ENCODE results near the gene CERS6. TPM values are rescaled to one million over a fixed set of nuclear protein-coding genes. Genes with fewer than 3 reads are reported as not detected.

CERS6 gene
- total RNA-seq, 1 experiment from 2014 or later, result 17.3 TPM

DNA sequence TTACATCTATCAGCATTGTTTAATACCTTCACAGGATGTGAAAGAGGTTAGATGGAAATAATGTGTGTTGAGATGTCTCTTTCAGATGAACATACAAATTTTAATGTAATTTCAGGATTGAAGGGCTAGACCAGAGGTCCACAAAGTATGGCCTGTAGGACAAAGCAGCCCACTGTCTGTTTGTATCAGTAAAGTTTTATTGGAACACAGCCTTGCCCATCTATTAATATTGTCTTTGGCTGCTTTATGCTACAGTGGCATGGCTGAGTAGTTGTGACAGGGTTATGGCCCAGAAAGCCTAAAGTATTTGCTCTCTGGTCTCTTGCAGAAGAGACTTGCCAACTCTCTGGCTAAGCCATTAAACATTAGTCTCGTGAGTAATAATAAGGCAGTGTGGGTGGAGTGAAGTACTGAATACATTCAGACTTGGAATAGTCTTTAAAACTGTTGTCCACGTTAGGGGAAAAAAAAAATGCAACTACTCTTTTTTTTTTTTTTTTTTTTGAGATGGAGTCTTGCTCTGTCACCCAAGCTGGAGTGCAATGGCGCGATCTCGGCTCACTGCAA is 271.9 kb downstream of the CERS6 start (continued):
- TF ChIP-seq ATF2 (CRISPR knock-in tag; IDR thresholded peaks at IDR 0.05; ENCODE audit: borderline replicate concordance, low read depth), result no peak
- no peak for TF ChIP-seq MAX (CRISPR knock-in tag; IDR thresholded peaks at IDR 0.05)
- no peak for TF ChIP-seq ZNF416 (CRISPR knock-in tag; IDR thresholded peaks at IDR 0.05)
- no peak for TF ChIP-seq NR1H2 (CRISPR knock-in tag; IDR thresholded peaks at IDR 0.05)
- no peak for TF ChIP-seq CREB1 (CRISPR knock-in tag; IDR thresholded peaks at IDR 0.05)
- TF ChIP-seq, protein P1, sequence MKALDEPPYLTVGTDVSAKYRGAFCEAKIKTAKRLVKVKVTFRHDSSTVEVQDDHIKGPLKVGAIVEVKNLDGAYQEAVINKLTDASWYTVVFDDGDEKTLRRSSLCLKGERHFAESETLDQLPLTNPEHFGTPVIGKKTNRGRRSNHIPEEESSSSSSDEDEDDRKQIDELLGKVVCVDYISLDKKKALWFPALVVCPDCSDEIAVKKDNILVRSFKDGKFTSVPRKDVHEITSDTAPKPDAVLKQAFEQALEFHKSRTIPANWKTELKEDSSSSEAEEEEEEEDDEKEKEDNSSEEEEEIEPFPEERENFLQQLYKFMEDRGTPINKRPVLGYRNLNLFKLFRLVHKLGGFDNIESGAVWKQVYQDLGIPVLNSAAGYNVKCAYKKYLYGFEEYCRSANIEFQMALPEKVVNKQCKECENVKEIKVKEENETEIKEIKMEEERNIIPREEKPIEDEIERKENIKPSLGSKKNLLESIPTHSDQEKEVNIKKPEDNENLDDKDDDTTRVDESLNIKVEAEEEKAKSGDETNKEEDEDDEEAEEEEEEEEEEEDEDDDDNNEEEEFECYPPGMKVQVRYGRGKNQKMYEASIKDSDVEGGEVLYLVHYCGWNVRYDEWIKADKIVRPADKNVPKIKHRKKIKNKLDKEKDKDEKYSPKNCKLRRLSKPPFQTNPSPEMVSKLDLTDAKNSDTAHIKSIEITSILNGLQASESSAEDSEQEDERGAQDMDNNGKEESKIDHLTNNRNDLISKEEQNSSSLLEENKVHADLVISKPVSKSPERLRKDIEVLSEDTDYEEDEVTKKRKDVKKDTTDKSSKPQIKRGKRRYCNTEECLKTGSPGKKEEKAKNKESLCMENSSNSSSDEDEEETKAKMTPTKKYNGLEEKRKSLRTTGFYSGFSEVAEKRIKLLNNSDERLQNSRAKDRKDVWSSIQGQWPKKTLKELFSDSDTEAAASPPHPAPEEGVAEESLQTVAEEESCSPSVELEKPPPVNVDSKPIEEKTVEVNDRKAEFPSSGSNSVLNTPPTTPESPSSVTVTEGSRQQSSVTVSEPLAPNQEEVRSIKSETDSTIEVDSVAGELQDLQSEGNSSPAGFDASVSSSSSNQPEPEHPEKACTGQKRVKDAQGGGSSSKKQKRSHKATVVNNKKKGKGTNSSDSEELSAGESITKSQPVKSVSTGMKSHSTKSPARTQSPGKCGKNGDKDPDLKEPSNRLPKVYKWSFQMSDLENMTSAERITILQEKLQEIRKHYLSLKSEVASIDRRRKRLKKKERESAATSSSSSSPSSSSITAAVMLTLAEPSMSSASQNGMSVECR (CRISPR knock-in tag; IDR thresholded peaks at IDR 0.05; ENCODE audit: borderline replicate concordance), result no peak
- no peak for TF ChIP-seq FOXP4 (CRISPR knock-in tag; IDR thresholded peaks at IDR 0.05)

DNA sequence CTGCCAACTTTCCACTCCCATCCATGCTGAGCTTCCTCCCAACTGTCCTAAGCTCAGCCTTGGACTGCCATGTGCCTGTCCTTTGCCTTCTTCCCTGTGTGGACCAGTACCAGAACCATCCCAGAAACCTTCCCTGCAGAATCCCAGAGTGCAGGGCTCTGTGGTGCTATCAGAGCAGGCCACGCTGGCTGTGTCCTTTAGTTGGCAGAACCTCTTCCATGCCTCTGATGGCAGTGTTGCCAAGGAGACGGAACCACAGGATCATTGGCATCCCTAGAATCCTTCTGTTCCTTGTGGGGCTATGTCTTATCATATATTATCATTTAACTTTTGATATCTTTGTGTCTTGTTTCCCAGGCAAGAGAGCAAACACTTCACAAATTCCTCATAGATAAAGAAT is 273.4 kb downstream of the CERS6 start:
- CTCF ChIA-PET, result no interaction called here
- no peak for ATAC-seq

GRCh38 chr2:168730344-168730743 is 274.3 kb downstream of the CERS6 start:
- H3K9me3 Mint-ChIP-seq, result peaks cover 7% of the 10 kb centered on the region; the same call in 1 of the 2 replicates
- H3K27ac Mint-ChIP-seq, result peak overlapping the region; percentile 25
- peaks cover 33% of the 10 kb centered on the region for H3K4me1 Mint-ChIP-seq
- peaks cover 4% of the 10 kb centered on the region; the same call in 1 of the 2 replicates for H3K36me3 Mint-ChIP-seq
- H3K27me3 Mint-ChIP-seq (ENCODE audit: low read depth), result no peaks in the 10 kb centered on the region
- ATAC-seq (peak; percentile 55), DNase-seq (ENCODE audit: low spot score) (no peak)
- no peak overlapping the region for H3K4me3 Mint-ChIP-seq
- CTCF ChIA-PET, result no interaction called here
- POLR2A ChIA-PET, result no interaction called here
- TF ChIP-seq, protein P2, sequence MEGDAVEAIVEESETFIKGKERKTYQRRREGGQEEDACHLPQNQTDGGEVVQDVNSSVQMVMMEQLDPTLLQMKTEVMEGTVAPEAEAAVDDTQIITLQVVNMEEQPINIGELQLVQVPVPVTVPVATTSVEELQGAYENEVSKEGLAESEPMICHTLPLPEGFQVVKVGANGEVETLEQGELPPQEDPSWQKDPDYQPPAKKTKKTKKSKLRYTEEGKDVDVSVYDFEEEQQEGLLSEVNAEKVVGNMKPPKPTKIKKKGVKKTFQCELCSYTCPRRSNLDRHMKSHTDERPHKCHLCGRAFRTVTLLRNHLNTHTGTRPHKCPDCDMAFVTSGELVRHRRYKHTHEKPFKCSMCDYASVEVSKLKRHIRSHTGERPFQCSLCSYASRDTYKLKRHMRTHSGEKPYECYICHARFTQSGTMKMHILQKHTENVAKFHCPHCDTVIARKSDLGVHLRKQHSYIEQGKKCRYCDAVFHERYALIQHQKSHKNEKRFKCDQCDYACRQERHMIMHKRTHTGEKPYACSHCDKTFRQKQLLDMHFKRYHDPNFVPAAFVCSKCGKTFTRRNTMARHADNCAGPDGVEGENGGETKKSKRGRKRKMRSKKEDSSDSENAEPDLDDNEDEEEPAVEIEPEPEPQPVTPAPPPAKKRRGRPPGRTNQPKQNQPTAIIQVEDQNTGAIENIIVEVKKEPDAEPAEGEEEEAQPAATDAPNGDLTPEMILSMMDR (IDR thresholded peaks at IDR 0.05), result no peak
- TF ChIP-seq ZSCAN18 (CRISPR knock-in tag; IDR thresholded peaks at IDR 0.05) (no peak), GRHL2 (CRISPR knock-in tag; IDR thresholded peaks at IDR 0.05; ENCODE audit: insufficient replicate concordance, severe bottlenecking) (no peak), ETV6 (CRISPR knock-in tag; IDR thresholded peaks at IDR 0.05) (no peak), OVOL2 (CRISPR knock-in tag; IDR thresholded peaks at IDR 0.05; ENCODE audit: borderline replicate concordance) (no peak), ZNF512 (CRISPR knock-in tag; IDR thresholded peaks at IDR 0.05; ENCODE audit: borderline replicate concordance) (no peak), JUN (CRISPR knock-in tag; IDR thresholded peaks at IDR 0.05) (no peak)
- TF ChIP-seq, protein P3, sequence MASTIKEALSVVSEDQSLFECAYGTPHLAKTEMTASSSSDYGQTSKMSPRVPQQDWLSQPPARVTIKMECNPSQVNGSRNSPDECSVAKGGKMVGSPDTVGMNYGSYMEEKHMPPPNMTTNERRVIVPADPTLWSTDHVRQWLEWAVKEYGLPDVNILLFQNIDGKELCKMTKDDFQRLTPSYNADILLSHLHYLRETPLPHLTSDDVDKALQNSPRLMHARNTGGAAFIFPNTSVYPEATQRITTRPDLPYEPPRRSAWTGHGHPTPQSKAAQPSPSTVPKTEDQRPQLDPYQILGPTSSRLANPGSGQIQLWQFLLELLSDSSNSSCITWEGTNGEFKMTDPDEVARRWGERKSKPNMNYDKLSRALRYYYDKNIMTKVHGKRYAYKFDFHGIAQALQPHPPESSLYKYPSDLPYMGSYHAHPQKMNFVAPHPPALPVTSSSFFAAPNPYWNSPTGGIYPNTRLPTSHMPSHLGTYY (CRISPR knock-in tag; IDR thresholded peaks at IDR 0.05), result no peak

More for the DNA sequence above, 273.4 kb downstream of the CERS6 start:
- no peaks in the 10 kb centered on the region for H3K27me3 Mint-ChIP-seq (ENCODE audit: low read depth)
- H3K9me3 Mint-ChIP-seq, result peaks cover 7% of the 10 kb centered on the region; the same call in 1 of the 2 replicates
- peaks cover 6% of the 10 kb centered on the region for H3K36me3 Mint-ChIP-seq
- no peak for TF ChIP-seq ZNF219 (CRISPR knock-in tag; IDR thresholded peaks at IDR 0.05; ENCODE audit: borderline replicate concordance)
- TF ChIP-seq, protein P4, sequence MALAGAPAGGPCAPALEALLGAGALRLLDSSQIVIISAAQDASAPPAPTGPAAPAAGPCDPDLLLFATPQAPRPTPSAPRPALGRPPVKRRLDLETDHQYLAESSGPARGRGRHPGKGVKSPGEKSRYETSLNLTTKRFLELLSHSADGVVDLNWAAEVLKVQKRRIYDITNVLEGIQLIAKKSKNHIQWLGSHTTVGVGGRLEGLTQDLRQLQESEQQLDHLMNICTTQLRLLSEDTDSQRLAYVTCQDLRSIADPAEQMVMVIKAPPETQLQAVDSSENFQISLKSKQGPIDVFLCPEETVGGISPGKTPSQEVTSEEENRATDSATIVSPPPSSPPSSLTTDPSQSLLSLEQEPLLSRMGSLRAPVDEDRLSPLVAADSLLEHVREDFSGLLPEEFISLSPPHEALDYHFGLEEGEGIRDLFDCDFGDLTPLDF (CRISPR knock-in tag; IDR thresholded peaks at IDR 0.05), result no peak
- H3K4me1 Mint-ChIP-seq, result peaks cover 33% of the 10 kb centered on the region
- no peak overlapping the region for H3K4me3 Mint-ChIP-seq
- no peak overlapping the region for H3K27ac Mint-ChIP-seq
- no peak for DNase-seq (ENCODE audit: low spot score)
- POLR2A ChIA-PET, result no interaction called here

All from WTC11 (cell line).